BLaER1 treated with 17β-estradiol and CSF1 and Interleukin-3, amounts not matched to agents 10 nM and 100 nM (cell line): ENCODE measurements around the gene TKT.
A peak's percentile ranks its signal among the peaks of the same experiment; 100 is the strongest.

Source experiments
- H3K27ac ChIP-seq, 11 experiments: shearing (Covaris generic); formaldehyde crosslinking; 2 replicates each; pipeline ENCODE4 v1.8.1; 2022
- H3K27me3 ChIP-seq, 11 experiments: shearing (Covaris generic); formaldehyde crosslinking; 2 replicates each; pipeline ENCODE4 v1.8.1; 2022
- H3K36me3 ChIP-seq, 11 experiments: shearing (Covaris generic); formaldehyde crosslinking; 2 replicates each; pipeline ENCODE4 v1.8.1; 2022
- H3K4me1 ChIP-seq, 10 experiments: shearing (Covaris generic); formaldehyde crosslinking; 2 replicates each; pipeline ENCODE4 v1.8.1; 2022
- H3K4me2 ChIP-seq, 11 experiments: shearing (Covaris generic); formaldehyde crosslinking; 2 replicates each; pipeline ENCODE4 v1.8.1; 2022
- H3K4me3 ChIP-seq, 10 experiments: shearing (Covaris generic); formaldehyde crosslinking; 2 replicates each; pipeline ENCODE4 v1.8.1; 2022
- H3K9ac ChIP-seq, 11 experiments: shearing (Covaris generic); formaldehyde crosslinking; 2 replicates each; pipeline ENCODE4 v1.8.1; 2022
- H3K9me3 ChIP-seq, 11 experiments: shearing (Covaris generic); formaldehyde crosslinking; replicated peaks in 1 of 11; 2 replicates each; pipeline ENCODE4 v1.8.1; 2022
- H4K20me1 ChIP-seq, 11 experiments: shearing (Covaris generic); formaldehyde crosslinking; 2 replicates each; pipeline ENCODE4 v1.8.1; 2022
- Cebpa-rat ChIP-seq, 11 experiments: shearing (Covaris generic); IDR thresholded peaks; 2 replicates each; pipeline ENCODE4 v1.8.1; 2022

The TKT gene

GRCh38 chr3:53234130-53234840 is 21.5 kb downstream of the TKT start:
- Histone ChIP-seq H3K4me2 (no peak overlapping the region), H3K27me3 (no peaks in the 10 kb centered on the region), H3K9me3 (no peaks in the 10 kb centered on the region), H3K27ac (peak overlapping the region in 4 of 11 experiments; percentile 6 to 38 (median 14); a peak in 3 of 22 replicates), H4K20me1 (peaks cover 39 to 99% (median 92%) of the 10 kb centered on the region in 11 experiments; a peak in 21 of 22 replicates), H3K4me1 (peaks cover 0 to 49% (median 25%) of the 10 kb centered on the region in 10 experiments; a peak in 16 of 20 replicates), H3K36me3 (peaks cover 96 to 100% (median 98%) of the 10 kb centered on the region in 11 experiments), H3K9ac (0 out of 22 replicates have a peak overlapping the region, but pooled peaks of 2 of the 11 experiments have one; percentile 12 to 26), H3K4me3 (no peak overlapping the region)
- no peak for TF ChIP-seq Cebpa-rat (IDR thresholded peaks at IDR 0.05)

- Histone ChIP-seq H3K4me2 (no peak overlapping the region), H3K36me3 (peaks cover 96 to 100% (median 98%) of the 10 kb centered on the region in 11 experiments), H4K20me1 (peaks cover 28 to 99% (median 90%) of the 10 kb centered on the region in 11 experiments; a peak in 21 of 22 replicates), H3K9me3 (no peaks in the 10 kb centered on the region), H3K27me3 (no peaks in the 10 kb centered on the region), H3K9ac (peak overlapping the region in 1 of 11 experiments; percentile 43; a peak in 3 of 22 replicates), H3K27ac (peak overlapping the region in 5 of 11 experiments; percentile 2 to 38 (median 19); a peak in 4 of 22 replicates), H3K4me1 (peaks cover 0 to 36% (median 19%) of the 10 kb centered on the region in 10 experiments; a peak in 16 of 20 replicates), H3K4me3 (no peak overlapping the region)
- TF ChIP-seq Cebpa-rat (IDR thresholded peaks at IDR 0.05): no peak
Observed at GRCh38 chr3:53232641-53233377, 23.0 kb downstream of the TKT start.

GRCh38 chr3:53231532-53232511 is 24.0 kb downstream of the TKT start:
- H3K36me3 ChIP-seq: peaks cover 98 to 100% (median 99%) of the 10 kb centered on the region in 11 experiments
- no peak for TF ChIP-seq Cebpa-rat (IDR thresholded peaks at IDR 0.05)
- peak overlapping the region in 4 of 11 experiments; percentile 2 to 38 (median 22); a peak in 3 of 22 replicates for H3K27ac ChIP-seq
- no peaks in the 10 kb centered on the region for H3K9me3 ChIP-seq
- no peak overlapping the region for H3K4me2 ChIP-seq
- no peaks in the 10 kb centered on the region for H3K27me3 ChIP-seq
- no peak overlapping the region for H3K4me3 ChIP-seq
- peaks cover 28 to 99% (median 93%) of the 10 kb centered on the region in 11 experiments; a peak in 21 of 22 replicates for H4K20me1 ChIP-seq
- peaks cover 0 to 26% (median 14%) of the 10 kb centered on the region in 10 experiments; a peak in 16 of 20 replicates for H3K4me1 ChIP-seq
- H3K9ac ChIP-seq: peak overlapping the region in 1 of 11 experiments; percentile 43; a peak in 1 of 22 replicates

- H3K4me2 ChIP-seq: no peak overlapping the region
- peaks cover 98 to 100% (median 99%) of the 10 kb centered on the region in 11 experiments for H3K36me3 ChIP-seq
- no peaks in the 10 kb centered on the region for H3K27me3 ChIP-seq
- peaks cover 27 to 99% (median 95%) of the 10 kb centered on the region in 11 experiments for H4K20me1 ChIP-seq
- no peak overlapping the region for H3K4me3 ChIP-seq
- no peak for TF ChIP-seq Cebpa-rat (IDR thresholded peaks at IDR 0.05)
- no peaks in the 10 kb centered on the region for H3K9me3 ChIP-seq
- no peak overlapping the region for H3K27ac ChIP-seq
- H3K4me1 ChIP-seq: peaks cover 0 to 16% (median 4%) of the 10 kb centered on the region in 10 experiments; a peak in 13 of 20 replicates
- no peak overlapping the region for H3K9ac ChIP-seq
Observed at GRCh38 chr3:53230789-53231188, 25.0 kb downstream of the TKT start.

GRCh38 chr3:53230041-53230621 is 25.7 kb downstream of the TKT start:
- H3K4me3 ChIP-seq: no peak overlapping the region
- H3K27me3 ChIP-seq: no peaks in the 10 kb centered on the region
- H3K36me3 ChIP-seq: peaks cover 98 to 100% (median 99%) of the 10 kb centered on the region in 11 experiments
- no peak for TF ChIP-seq Cebpa-rat (IDR thresholded peaks at IDR 0.05)
- peaks cover 28 to 99% (median 96%) of the 10 kb centered on the region in 11 experiments for H4K20me1 ChIP-seq
- H3K9me3 ChIP-seq: no peaks in the 10 kb centered on the region
- peaks cover 0 to 9% (median 2%) of the 10 kb centered on the region in 10 experiments; a peak in 5 of 20 replicates for H3K4me1 ChIP-seq
- H3K4me2 ChIP-seq: no peak overlapping the region
- no peak overlapping the region for H3K27ac ChIP-seq
- H3K9ac ChIP-seq: no peak overlapping the region

GRCh38 chr3:53229606-53230005 is 26.2 kb downstream of the TKT start:
- TF ChIP-seq Cebpa-rat (IDR thresholded peaks at IDR 0.05): no peak
- H3K4me2 ChIP-seq: no peak overlapping the region
- H3K27ac ChIP-seq: no peak overlapping the region
- no peak overlapping the region for H3K4me3 ChIP-seq
- H4K20me1 ChIP-seq: peaks cover 28 to 100% (median 98%) of the 10 kb centered on the region in 11 experiments
- H3K27me3 ChIP-seq: no peaks in the 10 kb centered on the region
- peaks cover 0 to 14% (median 6%) of the 10 kb centered on the region in 10 experiments; a peak in 7 of 20 replicates for H3K4me1 ChIP-seq
- peaks cover 100% of the 10 kb centered on the region in 11 experiments for H3K36me3 ChIP-seq
- H3K9ac ChIP-seq: no peak overlapping the region
- no peaks in the 10 kb centered on the region for H3K9me3 ChIP-seq

GRCh38 chr3:53229171-53229570 is 26.7 kb downstream of the TKT start:
- no peak for TF ChIP-seq Cebpa-rat (IDR thresholded peaks at IDR 0.05)
- Histone ChIP-seq H3K4me3 (no peak overlapping the region), H4K20me1 (peaks cover 25 to 100% (median 98%) of the 10 kb centered on the region in 11 experiments), H3K36me3 (peaks cover 100% of the 10 kb centered on the region in 11 experiments), H3K4me1 (peaks cover 0 to 18% (median 1%) of the 10 kb centered on the region in 10 experiments; a peak in 7 of 20 replicates), H3K9me3 (no peaks in the 10 kb centered on the region), H3K27ac (no peak overlapping the region), H3K27me3 (no peaks in the 10 kb centered on the region), H3K4me2 (no peak overlapping the region), H3K9ac (no peak overlapping the region)
